ENCODE data around the gene ZDHHC3. TPM values are rescaled to one million over a fixed set of nuclear protein-coding genes. Genes with fewer than 3 reads are reported as not detected.

Gene ZDHHC3
- 57.7 to 59.1 TPM (median 58.0 TPM) in 3 replicates for total RNA-seq (2021)
- percentile 80 among the genes with signal in this experiment for Bru-seq, nascent RNA
- long read RNA-seq, experiment 1, transcript ZDHHC3-205 (7 exons, 2,687 nt), result major isoform, 78 of 178 reads
- long read RNA-seq, experiment 1, transcript ZDHHC3-201 (8 exons, 3,101 nt), result minor isoform, 19 of 178 reads
- long read RNA-seq, experiment 1, partial matches to known transcripts, result 8 of 178 reads
- long read RNA-seq, experiment 1, other reads (novel, unspliced or antisense), result 71 of 178 reads
- long read RNA-seq, experiment 2, transcript ZDHHC3-201 (8 exons, 3,101 nt), result minor isoform, 6 of 90 reads
- long read RNA-seq, experiment 2, transcript ZDHHC3-205 (7 exons, 2,687 nt), result major isoform, 30 of 90 reads
- long read RNA-seq, experiment 2, partial matches to known transcripts, result 6 of 90 reads
- long read RNA-seq, experiment 2, other reads (novel, unspliced or antisense), result 47 of 90 reads
- long read RNA-seq, experiment 3, transcript ZDHHC3-205 (7 exons, 2,687 nt), result major isoform, 6 of 21 reads
- long read RNA-seq, experiment 3, partial matches to known transcripts, result 5 of 21 reads
- long read RNA-seq, experiment 3, other reads (novel, unspliced or antisense), result 8 of 21 reads

GRCh38 chr3:44976002-44976815 is at the start of gene ZDHHC3, which contains the start of gene EXOSC7:
ZDHHC3 (minus strand) TSS chr3:44976174; CDS start chr3:44959436, 16,738 bp downstream.
EXOSC7 (plus strand) TSS chr3:44976244; CDS start chr3:44976278, 34 bp downstream.
- Mint-ChIP-seq H3K27ac (peak within 1 kb of the TSS; percentile 99), H3K4me3 (peak within 1 kb of the TSS; percentile 99), H3K9me3 (no peaks in the 10 kb centered on the region), H3K36me3 (no peaks in the 10 kb centered on the region), H3K27me3 (ENCODE audit: low read depth) (no peaks in the 10 kb centered on the region), H3K4me1 (peaks cover 24% of the 10 kb centered on the region)
- peak; percentile 67 for ATAC-seq
- CTCF ChIA-PET, result interaction anchor here (0.5 to 3.4 kb wide), 7 partner anchors 11 to 459 kb away, joined by 3 to 26 read pairs (median 3); no protein-coding TSS in a partner anchor
- POLR2A ChIA-PET, result interaction anchor here (0.8 to 1.6 kb wide), 5 partner anchors 9 to 247 kb away, joined by 3 to 9 read pairs (median 3); partner anchors contain the start of genes KIAA1143 and KIF15
- DNase-seq (ENCODE audit: low spot score), result peak; percentile 76
- no peak for TF ChIP-seq PRDM15 (CRISPR knock-in tag; IDR thresholded peaks at IDR 0.05)
- TF ChIP-seq, protein P1, sequence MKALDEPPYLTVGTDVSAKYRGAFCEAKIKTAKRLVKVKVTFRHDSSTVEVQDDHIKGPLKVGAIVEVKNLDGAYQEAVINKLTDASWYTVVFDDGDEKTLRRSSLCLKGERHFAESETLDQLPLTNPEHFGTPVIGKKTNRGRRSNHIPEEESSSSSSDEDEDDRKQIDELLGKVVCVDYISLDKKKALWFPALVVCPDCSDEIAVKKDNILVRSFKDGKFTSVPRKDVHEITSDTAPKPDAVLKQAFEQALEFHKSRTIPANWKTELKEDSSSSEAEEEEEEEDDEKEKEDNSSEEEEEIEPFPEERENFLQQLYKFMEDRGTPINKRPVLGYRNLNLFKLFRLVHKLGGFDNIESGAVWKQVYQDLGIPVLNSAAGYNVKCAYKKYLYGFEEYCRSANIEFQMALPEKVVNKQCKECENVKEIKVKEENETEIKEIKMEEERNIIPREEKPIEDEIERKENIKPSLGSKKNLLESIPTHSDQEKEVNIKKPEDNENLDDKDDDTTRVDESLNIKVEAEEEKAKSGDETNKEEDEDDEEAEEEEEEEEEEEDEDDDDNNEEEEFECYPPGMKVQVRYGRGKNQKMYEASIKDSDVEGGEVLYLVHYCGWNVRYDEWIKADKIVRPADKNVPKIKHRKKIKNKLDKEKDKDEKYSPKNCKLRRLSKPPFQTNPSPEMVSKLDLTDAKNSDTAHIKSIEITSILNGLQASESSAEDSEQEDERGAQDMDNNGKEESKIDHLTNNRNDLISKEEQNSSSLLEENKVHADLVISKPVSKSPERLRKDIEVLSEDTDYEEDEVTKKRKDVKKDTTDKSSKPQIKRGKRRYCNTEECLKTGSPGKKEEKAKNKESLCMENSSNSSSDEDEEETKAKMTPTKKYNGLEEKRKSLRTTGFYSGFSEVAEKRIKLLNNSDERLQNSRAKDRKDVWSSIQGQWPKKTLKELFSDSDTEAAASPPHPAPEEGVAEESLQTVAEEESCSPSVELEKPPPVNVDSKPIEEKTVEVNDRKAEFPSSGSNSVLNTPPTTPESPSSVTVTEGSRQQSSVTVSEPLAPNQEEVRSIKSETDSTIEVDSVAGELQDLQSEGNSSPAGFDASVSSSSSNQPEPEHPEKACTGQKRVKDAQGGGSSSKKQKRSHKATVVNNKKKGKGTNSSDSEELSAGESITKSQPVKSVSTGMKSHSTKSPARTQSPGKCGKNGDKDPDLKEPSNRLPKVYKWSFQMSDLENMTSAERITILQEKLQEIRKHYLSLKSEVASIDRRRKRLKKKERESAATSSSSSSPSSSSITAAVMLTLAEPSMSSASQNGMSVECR (CRISPR knock-in tag; IDR thresholded peaks at IDR 0.05; ENCODE audit: borderline replicate concordance), result peak; percentile 66; the same call in 1 of the 2 replicates
- 0 out of 2 replicates have a peak, but pooled peaks have one; percentile 34 for TF ChIP-seq ZBTB43 (CRISPR knock-in tag; IDR thresholded peaks at IDR 0.05)
- TF ChIP-seq MYBL2 (CRISPR knock-in tag; IDR thresholded peaks at IDR 0.05), result peak; percentile 86
- no peak for TF ChIP-seq TP53 (CRISPR knock-in tag; IDR thresholded peaks at IDR 0.05)
- no peak for TF ChIP-seq JUN (CRISPR knock-in tag; IDR thresholded peaks at IDR 0.05)
- TF ChIP-seq AR (CRISPR knock-in tag; IDR thresholded peaks at IDR 0.05), result no peak
- peak; percentile 97 for TF ChIP-seq CREM (CRISPR knock-in tag; IDR thresholded peaks at IDR 0.05)
- TF ChIP-seq GABPB1 (CRISPR knock-in tag; IDR thresholded peaks at IDR 0.05), result 0 out of 2 replicates have a peak, but pooled peaks have one; percentile 23
- peak; percentile 84 for TF ChIP-seq MAX (CRISPR knock-in tag; IDR thresholded peaks at IDR 0.05)
- TF ChIP-seq, protein P2, sequence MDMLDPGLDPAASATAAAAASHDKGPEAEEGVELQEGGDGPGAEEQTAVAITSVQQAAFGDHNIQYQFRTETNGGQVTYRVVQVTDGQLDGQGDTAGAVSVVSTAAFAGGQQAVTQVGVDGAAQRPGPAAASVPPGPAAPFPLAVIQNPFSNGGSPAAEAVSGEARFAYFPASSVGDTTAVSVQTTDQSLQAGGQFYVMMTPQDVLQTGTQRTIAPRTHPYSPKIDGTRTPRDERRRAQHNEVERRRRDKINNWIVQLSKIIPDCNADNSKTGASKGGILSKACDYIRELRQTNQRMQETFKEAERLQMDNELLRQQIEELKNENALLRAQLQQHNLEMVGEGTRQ (CRISPR knock-in tag; IDR thresholded peaks at IDR 0.05), result no peak
- 0 out of 2 replicates have a peak, but pooled peaks have one; percentile 33 for TF ChIP-seq TEAD1 (CRISPR knock-in tag; IDR thresholded peaks at IDR 0.05)
- TF ChIP-seq, protein P3, sequence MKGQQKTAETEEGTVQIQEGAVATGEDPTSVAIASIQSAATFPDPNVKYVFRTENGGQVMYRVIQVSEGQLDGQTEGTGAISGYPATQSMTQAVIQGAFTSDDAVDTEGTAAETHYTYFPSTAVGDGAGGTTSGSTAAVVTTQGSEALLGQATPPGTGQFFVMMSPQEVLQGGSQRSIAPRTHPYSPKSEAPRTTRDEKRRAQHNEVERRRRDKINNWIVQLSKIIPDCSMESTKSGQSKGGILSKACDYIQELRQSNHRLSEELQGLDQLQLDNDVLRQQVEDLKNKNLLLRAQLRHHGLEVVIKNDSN (CRISPR knock-in tag; IDR thresholded peaks at IDR 0.05), result no peak
- TF ChIP-seq ZNF232 (CRISPR knock-in tag; IDR thresholded peaks at IDR 0.05), result peak; percentile 63; the same call in 1 of the 2 replicates
- TF ChIP-seq TEAD4 (CRISPR knock-in tag; IDR thresholded peaks at IDR 0.05), result 0 out of 2 replicates have a peak, but pooled peaks have one; percentile 14
- peak; percentile 19; the same call in 1 of the 2 replicates for TF ChIP-seq ZNF317 (CRISPR knock-in tag; IDR thresholded peaks at IDR 0.05; ENCODE audit: borderline replicate concordance, low read depth)
- TF ChIP-seq ZNF121 (CRISPR knock-in tag; IDR thresholded peaks at IDR 0.05), result no peak
- peak; percentile 89 for TF ChIP-seq SP1 (CRISPR knock-in tag; conservative IDR thresholded peaks at IDR 0.05)
- no peak for TF ChIP-seq RORB (CRISPR knock-in tag; IDR thresholded peaks at IDR 0.05)
